PC-9 (cell line): ENCODE results near the gene C2orf74. TPM values are rescaled to one million over a fixed set of nuclear protein-coding genes. Genes with fewer than 3 reads are reported as not detected.

ENCODE experiments used
- BruUV-seq: library from RNA; stranded (reverse); fragments of 400-500 nt; replicated peaks from 2 replicates; lab custom pipeline; 2021; lab: Mats Ljungman, UMichigan
- CTCF ChIA-PET: fragments of 300-600 bp; sonication (Branson Sonifier 250); formaldehyde crosslinking; loops from one replicate; lab custom pipeline; 2022; ENCODE audit warnings: antibody characterized with exemption; lab: Charles Lee
- POLR2A ChIA-PET: fragments of 300-600 bp; sonication (Branson Sonifier 250); formaldehyde crosslinking; loops from one replicate; lab custom pipeline; 2022; ENCODE audit warnings: antibody characterized with exemption; ENCODE audit not compliant: unreplicated experiment; lab: Charles Lee
- DNase-seq, 2 experiments: peaks; one replicate each; pipeline versions ENCODE4 v3.0.0 to v3.0.0-alpha.2; 2015 to 2022; ENCODE audit warnings: mixed read lengths in 1 of 2
- H2AFZ ChIP-seq: fragments of 200-600 bp; sonication (generic); 2 replicates; pipeline ENCODE4 v1.8.1; 2017; ENCODE audit warnings: antibody characterized with exemption
- H3F3A ChIP-seq: fragments of 200-600 bp; sonication (generic); 2 replicates; pipeline ENCODE4 v1.8.1; 2017; ENCODE audit warnings: antibody characterized with exemption, mild to moderate bottlenecking, low read depth; ENCODE audit not compliant: insufficient read depth
- H3K27ac ChIP-seq: fragments of 200-600 bp; sonication (generic); 2 replicates; pipeline ENCODE4 v1.6.1; 2016; ENCODE audit warnings: mixed run types
- H3K27me3 ChIP-seq: fragments of 200-600 bp; sonication (generic); 2 replicates; pipeline ENCODE4 v1.6.1; 2016; ENCODE audit warnings: low read depth, mixed run types; ENCODE audit not compliant: insufficient read depth
- H3K36me3 ChIP-seq: fragments of 200-600 bp; sonication (generic); 2 replicates; pipeline ENCODE4 v1.6.1; 2016; ENCODE audit warnings: low read depth, mixed run types
- H3K4me1 ChIP-seq: fragments of 200-600 bp; sonication (generic); replicated peaks from 2 replicates; pipeline ENCODE4 v1.6.1; 2016; ENCODE audit warnings: mixed run types; ENCODE audit not compliant: insufficient read depth
- H3K4me2 ChIP-seq: fragments of 200-600 bp; sonication (generic); 2 replicates; pipeline ENCODE4 v1.6.1; 2017; ENCODE audit warnings: mixed run types
- H3K4me3 ChIP-seq: fragments of 200-600 bp; sonication (generic); 2 replicates; pipeline ENCODE4 v1.6.1; 2016; ENCODE audit warnings: mixed run types
- H3K79me2 ChIP-seq: fragments of 200-600 bp; sonication (generic); 2 replicates; pipeline ENCODE4 v1.6.1; 2017; ENCODE audit warnings: low read depth, mixed run types
- H3K9me2 ChIP-seq: fragments of 200-600 bp; sonication (generic); 2 replicates; pipeline ENCODE4 v1.8.1; 2017; ENCODE audit warnings: mild to moderate bottlenecking; ENCODE audit not compliant: insufficient read depth
- H3K9me3 ChIP-seq: fragments of 200-600 bp; sonication (generic); 2 replicates; pipeline ENCODE4 v1.8.1; 2016; ENCODE audit warnings: low read depth; ENCODE audit not compliant: insufficient read depth
- H4K20me1 ChIP-seq: fragments of 200-600 bp; sonication (generic); 2 replicates; pipeline ENCODE4 v1.8.1; 2017; ENCODE audit not compliant: insufficient read depth
- CTCF ChIP-seq: fragments of 200-600 bp; sonication (generic); conservative IDR thresholded peaks from 2 replicates; pipeline ENCODE4 v1.6.1; 2017; ENCODE audit warnings: mixed run types, antibody characterized with exemption, mild to moderate bottlenecking, moderate library complexity
- EZH2 ChIP-seq: fragments of 200-600 bp; sonication (generic); IDR thresholded peaks from 2 replicates; pipeline ENCODE4 v1.8.0; 2017; ENCODE audit warnings: antibody characterized with exemption, low read depth
- intact Hi-C: fragments of 100-400 bp; cut with micrococcal nuclease; formaldehyde crosslinking; loops from one replicate; pipeline ENCODE4 v1.10.0; 2022; ENCODE audit not compliant: unreplicated experiment
- total RNA-seq: library from RNA; stranded (reverse); gene quantifications from 2 replicates; pipeline ENCODE4 v1.2.3, GENCODE V29; 2021

The C2orf74 gene
- total RNA-seq, 1 experiment from 2014 or later, result 19.2 TPM

GRCh38 chr2:61205132-61205531 lies 43.1 kb downstream of the C2orf74 start:
- CTCF ChIA-PET, result no interaction called here
- Histone ChIP-seq H3K36me3 (peaks cover 48% of the 10 kb centered on the region), H3K4me1 (peaks cover 5% of the 10 kb centered on the region), H3K9me3 (no peaks in the 10 kb centered on the region), H3K9me2 (no peaks in the 10 kb centered on the region; the same call in 1 of the 2 replicates), H4K20me1 (no peaks in the 10 kb centered on the region), H3K4me3 (no peak overlapping the region), H3F3A (no peaks in the 10 kb centered on the region), H3K27ac (no peak overlapping the region), H3K4me2 (no peak overlapping the region), H3K79me2 (0 out of 2 replicates have a peak, but pooled peaks cover 3% of the 10 kb centered on the region), H2AFZ (no peak overlapping the region), H3K27me3 (no peaks in the 10 kb centered on the region)
- no TSS peak for BruUV-seq
- intact Hi-C loops, result no loop called here
- TF ChIP-seq EZH2 (no peak), CTCF (no peak)
- DNase-seq, result no peak
- POLR2A ChIA-PET, result no interaction called here

GRCh38 chr2:61210332-61210981 lies 48.5 kb downstream of the C2orf74 start:
- peaks cover 24% of the 10 kb centered on the region for H3F3A ChIP-seq
- 0 out of 2 replicates have a peak, but pooled peaks cover 3% of the 10 kb centered on the region for H3K79me2 ChIP-seq
- H3K9me2 ChIP-seq, result no peaks in the 10 kb centered on the region; the same call in 1 of the 2 replicates
- H4K20me1 ChIP-seq, result no peaks in the 10 kb centered on the region
- ChIA-PET CTCF (interaction anchor here (0.6 kb wide), 1 partner anchor 171 kb away, joined by 4 read pairs; no protein-coding TSS in a partner anchor), POLR2A (interaction anchor here (0.5 kb wide), 1 partner anchor 653 kb away, joined by 3 read pairs; no protein-coding TSS in a partner anchor)
- no peaks in the 10 kb centered on the region for H3K9me3 ChIP-seq
- TF ChIP-seq EZH2 (no peak), CTCF (no peak)
- H3K4me2 ChIP-seq, result peak overlapping the region; percentile 49
- H3K27me3 ChIP-seq, result no peaks in the 10 kb centered on the region
- peaks cover 21% of the 10 kb centered on the region for H3K4me1 ChIP-seq
- no peak overlapping the region for H2AFZ ChIP-seq
- BruUV-seq, result no TSS peak
- H3K4me3 ChIP-seq, result no peak overlapping the region
- H3K27ac ChIP-seq, result peak overlapping the region; percentile 85
- peak in 1 of 2 experiments; percentile 87 for DNase-seq
- H3K36me3 ChIP-seq, result peaks cover 25% of the 10 kb centered on the region
- intact Hi-C loops, result no loop called here

GRCh38 chr2:61214171-61214570 lies 52.2 kb downstream of the C2orf74 start:
- ChIA-PET POLR2A (no interaction called here), CTCF (no interaction called here)
- no TSS peak for BruUV-seq
- Histone ChIP-seq H3F3A (peaks cover 36% of the 10 kb centered on the region), H3K79me2 (0 out of 2 replicates have a peak, but pooled peaks cover 2% of the 10 kb centered on the region), H3K36me3 (peaks cover 16% of the 10 kb centered on the region), H3K4me2 (no peak overlapping the region), H3K4me1 (peaks cover 33% of the 10 kb centered on the region), H3K27ac (no peak overlapping the region), H2AFZ (no peak overlapping the region), H3K4me3 (no peak overlapping the region), H3K27me3 (no peaks in the 10 kb centered on the region), H3K9me3 (no peaks in the 10 kb centered on the region), H3K9me2 (no peaks in the 10 kb centered on the region), H4K20me1 (no peaks in the 10 kb centered on the region)
- TF ChIP-seq EZH2 (no peak), CTCF (no peak)
- no peak for DNase-seq
- intact Hi-C loops, result no loop called here

Other genes starting within 250 kb of the C2orf74 start
- 28.4 and 32.4 TPM in 2 replicates for gene PEX13, start 144.5 kb upstream of the C2orf74 start, total RNA-seq
- gene PUS10, start 143.9 kb upstream of the C2orf74 start, total RNA-seq, result 4.5 and 5.1 TPM in 2 replicates
- 12.6 and 13.8 TPM in 2 replicates for gene SANBR, start 96.3 kb upstream of the C2orf74 start, total RNA-seq